Duodenal mucosa (tissue), 2 donors: Measurements from ENCODE around the gene UGT1A8.

Source experiments
- H3K27ac ChIP-seq: one replicate; pipeline ENCODE4 v1.7.0; 2013; ENCODE audit warnings: low read depth, low read length
- H3K27me3 ChIP-seq, 2 donors: one replicate each; pipeline ENCODE4 v1.7.0; 2013; ENCODE audit warnings: low read length in 2 of 2, control low read depth in 1 of 2; ENCODE audit not compliant: insufficient read depth in 2 of 2, control insufficient read depth in 1 of 2
- H3K36me3 ChIP-seq, 2 donors: one replicate each; pipeline ENCODE4 v1.7.0; 2013; ENCODE audit warnings: low read length in 2 of 2, control low read depth in 1 of 2; ENCODE audit not compliant: insufficient read depth in 2 of 2, control insufficient read depth in 1 of 2
- H3K4me1 ChIP-seq, 2 donors: one replicate each; pipeline ENCODE4 v1.7.0; 2013; ENCODE audit warnings: low read length in 2 of 2, control low read depth in 1 of 2; ENCODE audit not compliant: insufficient read depth in 2 of 2, control insufficient read depth in 1 of 2
- H3K4me3 ChIP-seq, 2 donors: one replicate each; pipeline ENCODE4 v1.7.0; 2013; ENCODE audit warnings: low read length in 2 of 2, low read depth in 1 of 2
- H3K9ac ChIP-seq, 2 donors: one replicate each; pipeline ENCODE4 v1.7.0; 2013; ENCODE audit warnings: low read length in 2 of 2, low read depth in 1 of 2
- H3K9me3 ChIP-seq, 2 donors: one replicate each; pipeline ENCODE4 v1.7.0; 2013; ENCODE audit warnings: low read length in 2 of 2, control low read depth in 1 of 2; ENCODE audit not compliant: control insufficient read depth in 1 of 2

Gene UGT1A8

GRCh38 chr2:233821709-233822100, 204.3 kb downstream of the UGT1A8 start:
- no peaks in the 10 kb centered on the region for H3K36me3 ChIP-seq
- H3K4me3 ChIP-seq: no peak overlapping the region
- H3K4me1 ChIP-seq: peaks cover 9 to 29% of the 10 kb centered on the region in 2 donors
- H3K27ac ChIP-seq: no peak overlapping the region
- H3K27me3 ChIP-seq: peaks cover 0 to 3% of the 10 kb centered on the region in 2 donors
- no peaks in the 10 kb centered on the region for H3K9me3 ChIP-seq
- no peak overlapping the region for H3K9ac ChIP-seq

- no peak overlapping the region for H3K27ac ChIP-seq
- no peaks in the 10 kb centered on the region for H3K9me3 ChIP-seq
- H3K9ac ChIP-seq: no peak overlapping the region
- H3K36me3 ChIP-seq: no peaks in the 10 kb centered on the region
- H3K4me1 ChIP-seq: peaks cover 9 to 29% of the 10 kb centered on the region in 2 donors
- H3K27me3 ChIP-seq: peaks cover 0 to 3% of the 10 kb centered on the region in 2 donors
- no peak overlapping the region for H3K4me3 ChIP-seq
These were observed 204.8 kb downstream of the UGT1A8 start for GRCh38 chr2:233822101-233822771.
